ENCODE results near the gene FRK.
"Not testable (repeated sequence)": the region's sequence is repeated elsewhere in the genome, so short reads cannot be mapped to it uniquely, and the experiment has no call there.

FRK gene

GRCh38 chr6:116060572-116061283 lies at the start of gene FRK:
Gene FRK (minus strand): TSS chr6:116060891. CDS start chr6:116060311, 580 bp downstream.
- DNase-seq (ENCODE audit: low read depth) = no peak

GRCh38 chr6:116108836-116109235 lies 48.1 kb upstream of the FRK start:
- DNase-seq (ENCODE audit: low read depth) = no peak

GRCh38 chr6:116106146-116106545 lies 45.5 kb upstream of the FRK start:
- no peak for DNase-seq (ENCODE audit: low read depth)

- no peak for DNase-seq (ENCODE audit: low read depth)
Observed at GRCh38 chr6:116105247-116105646, 44.6 kb upstream of the FRK start.

DNA sequence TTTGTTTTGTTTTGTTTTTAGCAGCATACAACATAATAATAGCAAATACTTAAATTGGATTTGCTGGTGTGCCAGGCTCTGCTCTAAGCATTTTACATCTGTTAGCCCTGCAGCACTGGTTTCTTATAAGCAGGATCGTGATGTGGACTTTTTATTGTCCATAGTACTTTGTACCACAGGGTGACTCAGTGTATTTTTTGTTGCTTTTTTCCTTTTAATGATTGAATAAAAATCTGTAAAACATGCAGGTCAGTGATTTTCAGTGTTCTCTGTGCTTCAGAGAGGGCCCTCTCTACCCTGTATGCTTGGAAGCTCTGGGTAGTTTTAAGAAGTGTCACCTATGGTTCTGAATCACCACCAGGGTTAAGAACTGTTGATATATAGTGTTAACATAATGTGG lies 43.9 kb upstream of the FRK start:
- DNase-seq (ENCODE audit: low read depth) = no peak

DNA sequence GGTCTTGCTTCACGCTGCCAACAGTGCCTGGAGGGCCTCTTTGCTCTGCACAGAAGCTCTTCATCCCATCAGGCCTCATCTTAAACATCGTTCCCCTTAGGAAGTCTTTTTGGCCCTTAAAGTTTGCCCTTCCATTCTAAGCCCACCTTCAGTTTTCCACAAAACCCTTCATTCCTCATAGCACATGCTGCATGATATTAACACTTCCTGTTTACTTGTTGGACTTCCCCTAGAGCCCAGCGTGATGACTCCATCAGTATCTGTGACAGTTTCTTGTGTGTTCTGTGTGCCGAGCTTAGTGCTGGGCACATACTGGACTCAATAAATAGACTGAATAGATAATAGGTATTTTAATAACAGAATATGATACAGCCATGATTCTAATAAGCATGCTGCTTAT lies 42.2 kb upstream of the FRK start:
- no peak for DNase-seq (ENCODE audit: low read depth)

DNA sequence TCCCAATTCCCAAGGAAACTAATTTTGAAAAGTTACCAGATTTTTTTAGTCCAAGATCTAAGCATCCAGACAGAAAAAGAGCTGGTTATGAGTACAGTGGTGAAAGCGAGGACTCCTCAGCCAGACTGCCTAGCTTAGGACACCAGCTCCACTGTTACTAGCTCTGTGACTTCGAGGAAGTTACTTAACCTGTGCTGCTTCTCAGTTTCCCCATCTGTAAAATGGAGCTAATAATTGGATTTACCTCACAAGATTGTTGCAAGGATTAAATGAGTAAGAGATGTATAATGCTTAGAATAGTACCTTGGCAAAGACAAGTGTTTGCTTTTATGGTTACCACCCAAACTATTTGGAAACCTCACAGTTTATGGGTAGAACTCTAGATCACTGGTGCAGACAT lies 41.1 kb upstream of the FRK start:
- DNase-seq (ENCODE audit: low read depth) = no peak

- DNase-seq (ENCODE audit: low read depth) = no peak
Observed at GRCh38 chr6:116101302-116101718, 40.6 kb upstream of the FRK start.

DNA sequence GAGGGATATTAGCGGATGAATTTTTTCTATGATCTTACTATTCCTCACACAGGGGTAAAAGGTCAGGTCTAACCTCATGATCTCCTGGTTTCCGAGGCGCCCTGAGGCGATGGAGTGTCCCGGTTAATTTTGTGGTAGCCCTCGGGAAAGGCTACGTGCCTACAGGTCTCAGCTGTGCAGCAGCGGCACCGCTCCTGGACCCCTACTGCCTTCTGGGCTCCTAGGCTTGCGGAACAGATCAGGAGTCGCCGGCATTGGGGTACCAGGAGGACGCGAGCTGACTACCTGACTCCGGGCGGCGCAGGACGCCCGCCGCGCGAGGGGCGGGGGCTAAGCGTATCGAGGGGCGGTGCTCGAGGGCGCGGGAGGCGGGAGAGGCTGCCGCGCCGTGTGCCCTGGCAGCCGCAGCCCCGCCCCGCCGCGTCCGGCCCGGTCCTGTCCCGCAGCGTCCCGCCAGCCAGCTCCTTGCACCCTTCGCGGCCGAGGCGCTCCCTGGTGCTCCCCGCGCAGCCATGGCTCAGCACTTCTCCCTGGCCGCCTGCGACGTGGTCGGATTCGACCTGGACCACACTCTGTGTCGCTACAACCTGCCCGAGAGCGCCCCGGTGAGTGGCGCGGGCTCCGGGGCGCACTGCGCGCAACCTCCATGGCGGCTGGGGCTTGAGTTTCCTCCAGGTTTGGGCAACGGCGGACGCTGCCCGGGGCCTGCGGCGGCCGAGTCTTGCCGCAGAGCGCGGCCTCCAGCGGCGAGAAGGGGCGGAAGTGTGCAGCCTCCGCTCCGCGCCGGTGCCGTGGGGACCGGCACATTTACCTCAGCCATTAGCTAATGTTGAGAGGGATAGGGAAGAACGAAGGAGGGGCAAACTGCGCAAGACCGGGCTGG lies 40.0 kb upstream of the FRK start, which contains the start of gene NT5DC1:
Gene NT5DC1 (plus strand): TSS at position 435 of the 883 bp plus-strand sequence. CDS start 78 bp downstream, at position 513.
- peak; percentile 39 for DNase-seq (ENCODE audit: low read depth)

DNA sequence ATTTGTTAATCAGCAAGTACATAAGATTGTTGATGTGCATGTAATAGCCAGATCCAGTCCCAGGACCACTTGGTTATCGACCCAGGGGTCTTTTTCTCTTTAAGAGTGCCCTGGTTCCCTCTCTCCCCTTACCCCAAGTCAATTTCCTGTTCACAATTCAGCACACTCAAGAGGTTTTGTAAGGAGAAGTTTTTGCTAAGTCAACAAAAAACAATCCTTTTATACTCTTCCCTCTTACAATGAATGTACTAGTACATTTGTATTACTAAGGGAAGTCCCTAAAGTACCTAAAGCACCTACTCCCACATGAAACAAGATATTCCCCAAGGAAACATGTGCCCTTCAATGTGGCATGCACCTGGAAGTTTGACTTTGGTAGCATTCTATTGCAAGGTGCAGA lies 38.3 kb upstream of the FRK start:
- no peak for DNase-seq (ENCODE audit: low read depth)

GRCh38 chr6:116096979-116097816 lies 36.5 kb upstream of the FRK start:
- DNase-seq (ENCODE audit: low read depth) = no peak

DNA sequence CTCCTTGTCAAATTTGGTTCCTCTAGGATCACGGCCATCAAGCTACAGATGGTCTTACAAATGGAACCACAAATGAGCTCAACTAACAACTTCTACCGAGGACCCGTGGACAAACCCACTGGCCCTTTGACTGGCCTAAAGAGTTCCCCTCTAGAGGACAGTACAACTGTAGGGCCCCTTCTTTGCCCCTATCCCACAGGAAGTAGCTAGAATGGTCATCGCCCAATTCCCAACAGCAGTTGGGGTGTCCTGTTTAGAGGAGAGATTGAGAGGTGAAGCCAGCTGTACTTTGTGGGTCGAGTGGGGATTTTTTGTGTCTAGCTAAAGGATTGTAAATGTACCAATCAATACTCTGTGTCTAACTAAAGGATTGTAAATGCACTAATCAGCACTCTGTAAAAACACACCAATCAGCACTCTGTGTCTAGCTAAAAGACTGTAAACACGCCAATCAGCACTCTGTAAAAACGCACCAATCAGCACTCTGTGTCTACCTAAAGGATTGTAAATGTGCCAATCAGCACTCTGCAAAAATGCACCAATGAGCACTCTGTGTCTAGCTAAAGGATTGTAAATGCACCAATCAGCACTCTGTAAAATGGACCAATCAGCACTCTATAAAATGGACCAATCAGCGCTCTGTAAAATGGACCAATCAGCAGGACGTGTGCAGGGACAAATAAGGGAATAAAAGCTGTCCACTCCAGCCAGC lies 35.5 kb upstream of the FRK start:
- not testable (repeated sequence) for DNase-seq (ENCODE audit: low read depth)

DNA sequence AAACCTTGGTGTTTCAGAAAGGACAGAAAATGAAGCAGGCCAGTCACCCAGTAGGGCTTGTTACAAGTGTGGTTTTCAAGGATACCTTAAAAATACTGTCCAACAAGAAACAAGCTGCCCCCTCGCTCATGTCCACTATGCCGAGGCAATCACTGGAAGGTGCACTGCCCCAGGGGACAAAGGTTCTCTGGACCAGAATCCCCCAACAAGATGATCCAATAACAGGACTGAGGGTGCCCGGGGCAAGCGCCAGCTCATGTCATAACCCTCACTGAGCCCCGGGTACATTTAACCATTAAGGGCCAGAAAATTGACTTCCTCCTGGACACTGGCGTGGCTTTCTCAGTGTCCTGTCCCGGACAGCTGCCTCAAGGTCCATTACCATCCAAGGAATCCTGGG lies 33.4 kb upstream of the FRK start:
- no peak for DNase-seq (ENCODE audit: low read depth)

GRCh38 chr6:116090251-116090650 lies 29.6 kb upstream of the FRK start:
- DNase-seq (ENCODE audit: low read depth) = no peak

DNA sequence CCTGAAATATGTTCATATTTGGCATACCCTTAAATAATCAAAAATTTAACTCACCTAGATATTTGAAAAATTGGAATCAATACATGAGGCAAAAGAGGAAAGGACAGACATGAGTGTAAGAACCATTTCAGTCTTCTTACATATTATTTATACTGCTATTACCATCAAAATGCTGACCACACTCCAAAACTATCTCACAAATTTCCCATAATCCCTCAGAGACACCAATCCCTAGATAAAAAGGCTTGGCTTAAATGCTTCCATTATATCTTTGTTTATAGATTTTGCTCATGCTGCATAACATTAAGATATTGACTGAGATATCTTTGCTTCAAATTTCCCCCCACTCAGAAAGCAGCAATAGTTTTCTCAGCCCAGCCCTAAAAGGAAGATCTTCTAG lies 28.3 kb upstream of the FRK start:
- no peak for DNase-seq (ENCODE audit: low read depth)

DNA sequence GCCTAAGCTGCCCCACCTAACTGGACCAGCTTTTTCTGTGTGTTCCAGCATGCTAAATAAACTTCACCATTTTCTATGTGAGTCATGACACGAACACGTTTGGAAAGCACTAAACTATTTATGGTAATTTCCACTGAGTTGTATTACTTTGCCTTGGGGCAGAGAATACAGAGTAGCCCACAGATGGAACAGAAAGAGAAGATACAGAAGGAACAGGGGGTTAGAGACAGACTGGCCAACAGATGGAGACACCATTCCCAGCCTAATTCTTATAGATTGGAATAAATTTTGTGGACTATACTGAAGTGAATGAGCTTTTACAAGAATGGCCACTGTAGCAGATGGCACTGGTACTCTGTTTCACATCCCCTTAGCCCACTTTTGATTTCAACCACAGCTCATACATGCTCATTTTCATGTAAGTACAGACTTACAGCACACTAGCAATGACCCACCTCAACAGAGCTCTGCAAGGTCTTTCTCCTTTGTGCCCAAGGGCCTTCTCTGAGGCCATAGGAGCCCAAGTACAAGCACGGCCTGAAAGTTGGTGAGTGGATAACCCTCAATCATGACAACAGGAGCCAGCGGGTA lies 26.8 kb upstream of the FRK start:
- peak; percentile 59 for DNase-seq (ENCODE audit: low read depth)

- DNase-seq (ENCODE audit: low read depth) = no peak
Observed at GRCh38 chr6:116084284-116084683, 23.6 kb upstream of the FRK start.

GRCh38 chr6:116083052-116083451 lies 22.4 kb upstream of the FRK start:
- DNase-seq (ENCODE audit: low read depth) = no peak

DNA sequence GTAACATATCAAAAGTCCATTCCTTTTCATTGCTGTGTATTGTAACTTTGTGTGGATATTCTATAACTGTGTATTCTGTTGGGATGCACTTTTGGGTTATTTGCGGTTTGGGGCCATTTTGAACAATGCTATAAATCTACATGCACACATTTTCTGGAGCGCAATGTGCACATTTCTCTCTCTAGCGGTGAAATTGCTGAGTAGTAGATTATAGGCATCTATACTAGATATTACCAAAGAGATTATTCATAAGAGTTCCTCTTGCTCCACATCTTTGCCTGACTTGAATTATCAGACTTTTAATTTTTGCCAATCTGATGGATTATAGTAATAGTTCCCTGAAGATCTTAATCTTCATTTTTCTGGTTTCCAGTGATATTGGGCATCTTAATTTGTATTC lies 18.3 kb upstream of the FRK start:
- DNase-seq (ENCODE audit: low read depth) = no peak

GRCh38 chr6:116078522-116078921 lies 17.8 kb upstream of the FRK start:
- no peak for DNase-seq (ENCODE audit: low read depth)

GRCh38 chr6:116074732-116075390 lies 14.2 kb upstream of the FRK start:
- DNase-seq (ENCODE audit: low read depth) = no peak
